H1 (cell line): ENCODE measurements around the gene PGM2L1.

ENCODE experiments used
- EP300 ChIP-seq, 2 experiments: IDR thresholded peaks; 1 replicate in 1 of 2; 2 replicates in 1 of 2; pipeline ENCODE4 v1.6.1; 2011 to 2012; ENCODE audit warnings: low read depth in 2 of 2, low read length in 2 of 2, mild to moderate bottlenecking in 2 of 2, borderline replicate concordance in 1 of 2, inconsistent platforms in 1 of 2, moderate library complexity in 1 of 2
- PHF8 ChIP-seq: fragments of 200-600 bp; sonication (generic); conservative IDR thresholded peaks from 2 replicates; pipeline ENCODE4 v1.7.1; 2012; ENCODE audit warnings: low read depth, mild to moderate bottlenecking, inconsistent platforms, low read length, moderate library complexity
- POLR2AphosphoS5 ChIP-seq: IDR thresholded peaks from 2 replicates; pipeline ENCODE4 v1.6.1; 2011; ENCODE audit warnings: low read depth, low read length
- RBBP5 ChIP-seq: IDR thresholded peaks from 2 replicates; pipeline ENCODE4 v1.7.1; 2012; ENCODE audit warnings: low read depth, mild to moderate bottlenecking, inconsistent platforms, low read length, moderate library complexity, borderline replicate concordance
- TCF12 ChIP-seq: IDR thresholded peaks from 2 replicates; pipeline ENCODE4 v1.6.1; 2011; ENCODE audit warnings: low read depth, mild to moderate bottlenecking, low read length

DNA sequence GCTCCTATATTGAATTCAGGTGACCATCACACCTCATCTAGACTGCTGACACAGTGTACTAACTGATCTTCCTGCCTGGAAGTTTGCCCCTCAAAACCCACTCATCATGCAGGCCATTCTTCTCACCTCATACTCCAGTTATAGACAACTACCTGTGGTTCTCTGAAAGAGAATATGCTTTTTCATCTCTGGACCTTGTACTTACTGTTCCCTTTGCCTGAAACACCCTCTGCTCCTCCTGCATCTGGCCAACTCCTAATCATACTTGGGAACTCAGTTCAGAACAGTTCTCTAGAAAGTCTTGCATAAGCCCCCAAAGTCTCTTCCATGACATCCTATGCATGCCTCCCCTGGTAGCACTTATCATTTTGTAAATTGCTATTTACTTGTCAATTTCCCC lies 58.6 kb downstream of the PGM2L1 start:
- TF ChIP-seq PHF8: no peak
- TF ChIP-seq RBBP5: no peak
- no peak for TF ChIP-seq POLR2AphosphoS5
- TF ChIP-seq TCF12: no peak
- no peak for TF ChIP-seq EP300 (IDR thresholded peaks at IDR 0.05; ENCODE audit: borderline replicate concordance in 1 of 2, low read depth in 2 of 2, low read length in 2 of 2)
